ENCODE results near the gene C2orf78. TPM values are rescaled to one million over a fixed set of nuclear protein-coding genes. Genes with fewer than 3 reads are reported as not detected.

Gene C2orf78
- total RNA-seq, 1 donor from 2014 or later = not detected

- peak in 1 of 2 donors; percentile 5 for DNase-seq (ENCODE audit: extremely low spot score in 2 of 2)
- H3K9me3 ChIP-seq = no peaks in the 10 kb centered on the region
- no peaks in the 10 kb centered on the region for H3K36me3 ChIP-seq
Observed at GRCh38 chr2:73818296-73818695, 34.3 kb downstream of the C2orf78 start.

GRCh38 chr2:73821227-73821626 lies 37.2 kb downstream of the C2orf78 start:
- no peak for TF ChIP-seq POLR2AphosphoS5 (IDR thresholded peaks at IDR 0.05; ENCODE audit: insufficient read depth in 1 of 2, low read depth in 1 of 2)
- no peak for TF ChIP-seq CTCF (IDR thresholded peaks at IDR 0.05)
- TF ChIP-seq POLR2A (IDR thresholded peaks at IDR 0.05) = no peak
- Histone ChIP-seq H3K27ac (no peak overlapping the region), H3K27me3 (no peaks in the 10 kb centered on the region), H3K4me3 (no peak overlapping the region), H3K4me1 (no peaks in the 10 kb centered on the region), H3K36me3 (no peaks in the 10 kb centered on the region), H3K9me3 (no peaks in the 10 kb centered on the region)
- intact Hi-C loops (cut with DNase I) = loop anchor here (10.0 kb wide), 2 partner anchors 324 to 514 kb away; partner anchors contain the start of gene BOLA3
- peak in 1 of 2 donors; percentile 37 for DNase-seq (ENCODE audit: extremely low spot score in 2 of 2)

More at GRCh38 chr2:73818296-73818695, 34.3 kb downstream of the C2orf78 start:
- Histone ChIP-seq H3K4me3 (no peak overlapping the region), H3K4me1 (no peaks in the 10 kb centered on the region), H3K27ac (no peak overlapping the region), H3K27me3 (no peaks in the 10 kb centered on the region)
- TF ChIP-seq POLR2A (IDR thresholded peaks at IDR 0.05) (no peak), POLR2AphosphoS5 (IDR thresholded peaks at IDR 0.05; ENCODE audit: insufficient read depth in 1 of 2, low read depth in 1 of 2) (no peak), CTCF (IDR thresholded peaks at IDR 0.05) (no peak)
- intact Hi-C loops (cut with DNase I) = no loop called here

GRCh38 chr2:73821669-73822068 lies 37.7 kb downstream of the C2orf78 start:
- TF ChIP-seq CTCF (IDR thresholded peaks at IDR 0.05) = no peak
- no peak for TF ChIP-seq POLR2A (IDR thresholded peaks at IDR 0.05)
- TF ChIP-seq POLR2AphosphoS5 (IDR thresholded peaks at IDR 0.05; ENCODE audit: insufficient read depth in 1 of 2, low read depth in 1 of 2) = no peak
- Histone ChIP-seq H3K27me3 (no peaks in the 10 kb centered on the region), H3K9me3 (no peaks in the 10 kb centered on the region), H3K4me1 (no peaks in the 10 kb centered on the region), H3K27ac (no peak overlapping the region), H3K36me3 (no peaks in the 10 kb centered on the region), H3K4me3 (no peak overlapping the region)
- DNase-seq (ENCODE audit: extremely low spot score in 2 of 2) = no peak
- intact Hi-C loops (cut with DNase I) = loop anchor here (10.0 kb wide), 2 partner anchors 323 to 513 kb away; partner anchors contain the start of gene BOLA3

- H3K4me3 ChIP-seq = no peak overlapping the region
- intact Hi-C loops (cut with DNase I) = loop anchor here (10.0 kb wide), 2 partner anchors 323 to 513 kb away; partner anchors contain the start of gene BOLA3
- no peak for TF ChIP-seq CTCF (IDR thresholded peaks at IDR 0.05)
- TF ChIP-seq POLR2AphosphoS5 (IDR thresholded peaks at IDR 0.05; ENCODE audit: insufficient read depth in 1 of 2, low read depth in 1 of 2) = no peak
- no peak for TF ChIP-seq POLR2A (IDR thresholded peaks at IDR 0.05)
- no peaks in the 10 kb centered on the region for H3K36me3 ChIP-seq
- H3K27me3 ChIP-seq = no peaks in the 10 kb centered on the region
- H3K27ac ChIP-seq = no peak overlapping the region
- no peaks in the 10 kb centered on the region for H3K9me3 ChIP-seq
- no peaks in the 10 kb centered on the region for H3K4me1 ChIP-seq
- no peak for DNase-seq (ENCODE audit: extremely low spot score in 2 of 2)
Observed at GRCh38 chr2:73822276-73822675, 38.3 kb downstream of the C2orf78 start.

GRCh38 chr2:73822991-73823390 lies 39.0 kb downstream of the C2orf78 start:
- intact Hi-C loops (cut with DNase I) = loop anchor here (10.0 kb wide), 2 partner anchors 322 to 512 kb away; partner anchors contain the start of gene BOLA3
- H3K27ac ChIP-seq = no peak overlapping the region
- H3K4me3 ChIP-seq = no peak overlapping the region

More at GRCh38 chr2:73822991-73823390, 39.0 kb downstream of the C2orf78 start:
- TF ChIP-seq POLR2A (IDR thresholded peaks at IDR 0.05) (no peak), CTCF (IDR thresholded peaks at IDR 0.05) (no peak), POLR2AphosphoS5 (IDR thresholded peaks at IDR 0.05; ENCODE audit: insufficient read depth in 1 of 2, low read depth in 1 of 2) (no peak)
- H3K4me1 ChIP-seq = peaks cover 3% of the 10 kb centered on the region
- H3K36me3 ChIP-seq = no peaks in the 10 kb centered on the region
- peak in 1 of 2 donors; percentile 25 for DNase-seq (ENCODE audit: extremely low spot score in 2 of 2)
- no peaks in the 10 kb centered on the region for H3K27me3 ChIP-seq
- no peaks in the 10 kb centered on the region for H3K9me3 ChIP-seq

Data from vagina (tissue), 2 donors.